ENCODE data around the gene IFITM5.

Gene IFITM5

GRCh38 chr11:267491-267994, 31.8 kb downstream of the IFITM5 start:
- peaks cover 19% of the 10 kb centered on the region for H3K4me1 ChIP-seq (ENCODE audit: control insufficient read depth, insufficient read depth, low read length)
- no peak overlapping the region for H3K27ac ChIP-seq (ENCODE audit: low read depth, low read length)
- no peak overlapping the region; the same call in 1 of the 2 replicates for H3K4me3 ChIP-seq (ENCODE audit: low read depth, low read length)
- H3K9ac ChIP-seq (ENCODE audit: low read depth, low read length), result no peak overlapping the region
- H3K27me3 ChIP-seq (ENCODE audit: control insufficient read depth, insufficient read depth, low read length), result no peaks in the 10 kb centered on the region
- H3K36me3 ChIP-seq (ENCODE audit: control insufficient read depth, insufficient read depth, low read length), result no peaks in the 10 kb centered on the region
- H3K9me3 ChIP-seq (ENCODE audit: control insufficient read depth, insufficient read depth, low read length), result 0 out of 2 replicates have a peak, but pooled peaks cover 5% of the 10 kb centered on the region

- no peak overlapping the region for H3K4me3 ChIP-seq (ENCODE audit: low read depth, low read length)
- H3K4me1 ChIP-seq (ENCODE audit: control insufficient read depth, insufficient read depth, low read length), result peaks cover 19% of the 10 kb centered on the region
- H3K9me3 ChIP-seq (ENCODE audit: control insufficient read depth, insufficient read depth, low read length), result 0 out of 2 replicates have a peak, but pooled peaks cover 5% of the 10 kb centered on the region
- no peak overlapping the region for H3K9ac ChIP-seq (ENCODE audit: low read depth, low read length)
- H3K36me3 ChIP-seq (ENCODE audit: control insufficient read depth, insufficient read depth, low read length), result no peaks in the 10 kb centered on the region
- H3K27me3 ChIP-seq (ENCODE audit: control insufficient read depth, insufficient read depth, low read length), result no peaks in the 10 kb centered on the region
- no peak overlapping the region for H3K27ac ChIP-seq (ENCODE audit: low read depth, low read length)
These were observed 32.5 kb downstream of the IFITM5 start for GRCh38 chr11:266676-267439.

GRCh38 chr11:261624-262023, 37.7 kb downstream of the IFITM5 start:
- Histone ChIP-seq H3K9me3 (ENCODE audit: control insufficient read depth, insufficient read depth, low read length) (0 out of 2 replicates have a peak, but pooled peaks cover 5% of the 10 kb centered on the region), H3K4me1 (ENCODE audit: control insufficient read depth, insufficient read depth, low read length) (no peaks in the 10 kb centered on the region), H3K36me3 (ENCODE audit: control insufficient read depth, insufficient read depth, low read length) (no peaks in the 10 kb centered on the region), H3K9ac (ENCODE audit: low read depth, low read length) (no peak overlapping the region), H3K27me3 (ENCODE audit: control insufficient read depth, insufficient read depth, low read length) (no peaks in the 10 kb centered on the region), H3K4me3 (ENCODE audit: low read depth, low read length) (no peak overlapping the region), H3K27ac (ENCODE audit: low read depth, low read length) (no peak overlapping the region)

- Histone ChIP-seq H3K27ac (ENCODE audit: low read depth, low read length) (no peak overlapping the region), H3K36me3 (ENCODE audit: control insufficient read depth, insufficient read depth, low read length) (no peaks in the 10 kb centered on the region), H3K9me3 (ENCODE audit: control insufficient read depth, insufficient read depth, low read length) (no peaks in the 10 kb centered on the region), H3K9ac (ENCODE audit: low read depth, low read length) (no peak overlapping the region), H3K27me3 (ENCODE audit: control insufficient read depth, insufficient read depth, low read length) (no peaks in the 10 kb centered on the region), H3K4me1 (ENCODE audit: control insufficient read depth, insufficient read depth, low read length) (no peaks in the 10 kb centered on the region), H3K4me3 (ENCODE audit: low read depth, low read length) (no peak overlapping the region)
These were observed 39.9 kb downstream of the IFITM5 start for GRCh38 chr11:259413-259812.

GRCh38 chr11:257766-258493, 41.4 kb downstream of the IFITM5 start:
- H3K4me1 ChIP-seq (ENCODE audit: control insufficient read depth, insufficient read depth, low read length), result no peaks in the 10 kb centered on the region
- H3K27ac ChIP-seq (ENCODE audit: low read depth, low read length), result no peak overlapping the region
- H3K36me3 ChIP-seq (ENCODE audit: control insufficient read depth, insufficient read depth, low read length), result peaks cover 10% of the 10 kb centered on the region
- H3K27me3 ChIP-seq (ENCODE audit: control insufficient read depth, insufficient read depth, low read length), result no peaks in the 10 kb centered on the region
- no peaks in the 10 kb centered on the region for H3K9me3 ChIP-seq (ENCODE audit: control insufficient read depth, insufficient read depth, low read length)
- no peak overlapping the region for H3K4me3 ChIP-seq (ENCODE audit: low read depth, low read length)
- no peak overlapping the region for H3K9ac ChIP-seq (ENCODE audit: low read depth, low read length)

GRCh38 chr11:256952-257737, 42.2 kb downstream of the IFITM5 start:
- no peaks in the 10 kb centered on the region for H3K27me3 ChIP-seq (ENCODE audit: control insufficient read depth, insufficient read depth, low read length)
- H3K4me3 ChIP-seq (ENCODE audit: low read depth, low read length), result no peak overlapping the region
- H3K27ac ChIP-seq (ENCODE audit: low read depth, low read length), result no peak overlapping the region
- H3K9ac ChIP-seq (ENCODE audit: low read depth, low read length), result no peak overlapping the region
- peaks cover 17% of the 10 kb centered on the region for H3K36me3 ChIP-seq (ENCODE audit: control insufficient read depth, insufficient read depth, low read length)
- no peaks in the 10 kb centered on the region for H3K9me3 ChIP-seq (ENCODE audit: control insufficient read depth, insufficient read depth, low read length)
- H3K4me1 ChIP-seq (ENCODE audit: control insufficient read depth, insufficient read depth, low read length), result no peaks in the 10 kb centered on the region

GRCh38 chr11:255816-256215, 43.5 kb downstream of the IFITM5 start:
- Histone ChIP-seq H3K27ac (ENCODE audit: low read depth, low read length) (no peak overlapping the region), H3K9ac (ENCODE audit: low read depth, low read length) (no peak overlapping the region), H3K4me3 (ENCODE audit: low read depth, low read length) (no peak overlapping the region), H3K9me3 (ENCODE audit: control insufficient read depth, insufficient read depth, low read length) (no peaks in the 10 kb centered on the region), H3K36me3 (ENCODE audit: control insufficient read depth, insufficient read depth, low read length) (peaks cover 31% of the 10 kb centered on the region), H3K27me3 (ENCODE audit: control insufficient read depth, insufficient read depth, low read length) (no peaks in the 10 kb centered on the region), H3K4me1 (ENCODE audit: control insufficient read depth, insufficient read depth, low read length) (no peaks in the 10 kb centered on the region)

GRCh38 chr11:255176-255575, 44.1 kb downstream of the IFITM5 start:
- Histone ChIP-seq H3K27ac (ENCODE audit: low read depth, low read length) (no peak overlapping the region), H3K4me1 (ENCODE audit: control insufficient read depth, insufficient read depth, low read length) (no peaks in the 10 kb centered on the region), H3K9me3 (ENCODE audit: control insufficient read depth, insufficient read depth, low read length) (no peaks in the 10 kb centered on the region), H3K36me3 (ENCODE audit: control insufficient read depth, insufficient read depth, low read length) (peaks cover 36% of the 10 kb centered on the region), H3K9ac (ENCODE audit: low read depth, low read length) (no peak overlapping the region), H3K4me3 (ENCODE audit: low read depth, low read length) (no peak overlapping the region), H3K27me3 (ENCODE audit: control insufficient read depth, insufficient read depth, low read length) (no peaks in the 10 kb centered on the region)

GRCh38 chr11:253886-254270, 45.4 kb downstream of the IFITM5 start:
- H3K9me3 ChIP-seq (ENCODE audit: control insufficient read depth, insufficient read depth, low read length), result no peaks in the 10 kb centered on the region
- no peak overlapping the region for H3K27ac ChIP-seq (ENCODE audit: low read depth, low read length)
- no peaks in the 10 kb centered on the region for H3K27me3 ChIP-seq (ENCODE audit: control insufficient read depth, insufficient read depth, low read length)
- peaks cover 46% of the 10 kb centered on the region for H3K36me3 ChIP-seq (ENCODE audit: control insufficient read depth, insufficient read depth, low read length)
- H3K9ac ChIP-seq (ENCODE audit: low read depth, low read length), result no peak overlapping the region
- H3K4me3 ChIP-seq (ENCODE audit: low read depth, low read length), result no peak overlapping the region
- no peaks in the 10 kb centered on the region for H3K4me1 ChIP-seq (ENCODE audit: control insufficient read depth, insufficient read depth, low read length)

- Histone ChIP-seq H3K36me3 (ENCODE audit: control insufficient read depth, insufficient read depth, low read length) (peaks cover 52% of the 10 kb centered on the region), H3K9me3 (ENCODE audit: control insufficient read depth, insufficient read depth, low read length) (no peaks in the 10 kb centered on the region), H3K27me3 (ENCODE audit: control insufficient read depth, insufficient read depth, low read length) (no peaks in the 10 kb centered on the region), H3K27ac (ENCODE audit: low read depth, low read length) (no peak overlapping the region), H3K4me1 (ENCODE audit: control insufficient read depth, insufficient read depth, low read length) (no peaks in the 10 kb centered on the region), H3K9ac (ENCODE audit: low read depth, low read length) (no peak overlapping the region), H3K4me3 (ENCODE audit: low read depth, low read length) (no peak overlapping the region)
These were observed 46.0 kb downstream of the IFITM5 start for GRCh38 chr11:253160-253885.
